Stimulated activated CD4-positive, alpha-beta T cell treated with anti-CD3 and anti-CD28 coated beads, Interleukin-1b, Interleukin-23, amount 100 ng/mL, for 4 hours (primary cell): ENCODE measurements around the gene HIGD2B.
"Not testable (repeated sequence)": the region's sequence is repeated elsewhere in the genome, so short reads cannot be mapped to it uniquely, and the experiment has no call there.

Source experiments
- DNase-seq, 2 donors: peaks; one replicate each; pipeline ENCODE4 v3.0.0-alpha.2; 2020; ENCODE audit warnings: low read depth in 2 of 2

HIGD2B gene

DNA sequence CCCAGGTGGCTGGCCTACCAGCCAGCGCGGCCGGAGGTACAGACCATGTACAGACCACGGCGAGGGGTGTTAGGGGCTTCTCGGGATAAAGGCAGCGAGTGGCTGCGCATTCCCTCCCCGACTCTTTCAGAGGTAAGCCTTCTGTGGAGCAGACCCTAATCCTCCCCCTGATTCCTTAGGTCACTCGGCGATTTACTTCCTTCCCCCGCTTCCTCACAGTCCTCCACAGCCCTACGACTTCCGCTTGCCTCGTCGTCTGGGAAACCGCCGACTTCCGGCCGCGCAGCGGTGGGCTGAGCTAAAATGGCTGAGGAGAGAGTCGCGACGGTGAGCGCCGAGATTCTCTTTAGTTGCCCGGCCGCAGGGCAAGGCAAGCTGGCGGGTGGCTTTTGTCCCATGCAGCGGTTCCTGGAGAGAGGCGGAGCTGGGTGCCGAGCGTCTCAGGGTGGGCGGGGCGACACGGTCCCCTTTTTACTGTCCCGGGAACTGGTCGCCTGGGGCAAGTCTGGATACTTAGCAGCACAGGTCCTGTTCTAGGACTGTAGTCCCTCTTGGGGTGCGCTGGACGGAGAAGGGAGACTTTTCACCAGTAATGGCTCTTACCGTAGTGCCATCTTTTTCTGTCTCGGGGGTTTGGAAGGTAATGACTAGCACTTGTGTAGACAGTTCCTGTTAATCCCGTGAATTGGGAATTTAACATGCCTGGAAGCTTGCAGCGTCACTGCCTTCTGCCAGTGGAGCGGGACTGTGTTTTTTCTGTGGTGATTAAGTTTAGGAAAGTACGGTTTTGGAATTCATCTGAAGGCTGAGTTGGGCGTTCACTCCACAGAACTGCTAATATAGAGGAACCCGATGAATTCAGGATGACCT, at the start of gene HIGD2B, which contains the start of gene BBS4:
Gene HIGD2B (minus strand): TSS at position 258 of the 870 bp plus-strand sequence. CDS start 9,808 bp downstream, outside the sequence.
Gene BBS4 (plus strand): TSS at position 283 of the 870 bp plus-strand sequence. CDS start 21 bp downstream, at position 304.
- peak; percentile 62 to 72 for DNase-seq

DNA sequence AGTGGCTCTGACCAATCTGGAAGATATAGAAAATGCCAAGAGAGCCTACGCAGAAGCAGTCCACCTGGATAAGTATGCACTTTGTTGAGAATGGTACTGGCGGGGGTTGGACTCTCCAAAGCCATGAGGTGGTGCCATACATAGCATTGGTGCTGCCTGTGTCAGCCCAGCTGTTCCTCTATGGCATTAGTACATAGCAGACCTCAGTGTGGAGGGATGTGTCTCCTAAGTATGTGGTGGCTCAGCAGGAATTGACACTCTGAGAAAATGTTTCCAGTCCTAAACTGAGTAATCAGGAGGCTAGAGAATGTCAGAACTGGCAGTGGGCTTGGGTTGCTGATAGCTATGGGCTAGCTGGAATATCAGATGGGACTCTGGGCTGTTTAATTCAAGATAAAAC, 49.1 kb upstream of the HIGD2B start:
- no peak for DNase-seq

- no peak for DNase-seq
Measured at GRCh38 chr15:72733941-72734738, 48.2 kb upstream of the HIGD2B start.

GRCh38 chr15:72732516-72732915, 46.5 kb upstream of the HIGD2B start:
- DNase-seq: no peak

DNA sequence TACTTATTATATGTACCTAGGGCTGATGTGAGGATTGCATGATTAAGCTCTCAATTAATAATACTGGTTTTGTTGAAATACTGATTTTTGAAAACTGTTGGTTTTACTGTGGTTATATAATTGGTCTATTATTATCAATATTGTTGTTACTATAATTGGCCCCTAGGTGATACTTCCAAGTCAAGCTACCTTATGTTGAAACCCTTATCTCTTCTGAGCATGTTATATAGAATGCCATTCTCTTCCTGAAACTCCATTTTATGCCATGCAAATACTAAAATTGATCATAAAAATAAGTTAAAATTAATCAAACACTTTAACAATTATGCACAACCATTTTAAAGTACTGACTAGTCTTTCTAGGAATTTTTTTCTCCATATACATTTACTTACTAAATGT, 46.1 kb upstream of the HIGD2B start:
- DNase-seq: no peak

- DNase-seq: no peak
Measured at GRCh38 chr15:72728821-72729220, 42.8 kb upstream of the HIGD2B start.

GRCh38 chr15:72728249-72728648, 42.3 kb upstream of the HIGD2B start:
- DNase-seq: not testable (repeated sequence)

DNA sequence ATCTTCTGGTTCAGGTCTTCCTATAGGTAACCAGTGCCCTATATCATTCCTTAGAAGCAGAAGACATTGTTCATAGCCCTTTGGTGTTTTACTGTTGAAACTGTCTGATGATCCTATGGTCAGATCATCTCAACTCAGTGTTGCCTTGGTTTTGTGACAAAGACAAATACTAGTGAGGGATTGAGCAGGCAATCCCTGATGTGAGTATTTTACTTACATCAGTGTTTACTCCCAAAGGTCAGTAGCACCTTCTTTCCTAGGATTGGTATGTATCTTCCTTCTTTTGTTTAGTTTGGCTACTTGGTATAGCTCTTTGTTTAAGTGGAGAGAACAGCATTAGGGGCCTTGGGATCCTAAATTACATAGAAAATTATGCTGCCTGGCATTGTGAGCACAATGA, 41.2 kb upstream of the HIGD2B start:
- no peak for DNase-seq

- not testable (repeated sequence) for DNase-seq
Measured at GRCh38 chr15:72725851-72726250, 39.9 kb upstream of the HIGD2B start.

DNA sequence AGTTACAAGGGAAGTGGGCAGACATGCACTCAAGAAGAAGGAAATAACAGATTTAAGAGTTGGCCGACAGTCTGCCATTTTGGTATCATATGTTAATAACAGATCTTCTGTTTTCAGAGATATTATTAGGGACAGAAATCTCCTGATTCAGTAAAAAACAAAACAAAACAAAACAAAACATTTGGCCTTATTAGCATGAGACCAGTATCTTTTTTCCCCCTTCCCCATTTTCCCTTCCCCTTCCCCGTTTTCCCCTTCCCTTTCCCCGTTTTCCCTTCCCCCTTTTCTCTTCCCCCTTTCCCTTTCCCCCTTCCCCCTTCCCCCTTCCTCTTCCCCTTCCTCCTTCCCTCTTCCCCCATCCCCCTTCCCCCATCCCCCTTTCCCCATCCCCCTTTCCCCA, 39.5 kb upstream of the HIGD2B start:
- no peak for DNase-seq

GRCh38 chr15:72724028-72724427, 38.0 kb upstream of the HIGD2B start:
- no peak for DNase-seq

GRCh38 chr15:72722071-72722696, 36.2 kb upstream of the HIGD2B start:
- DNase-seq: peak; percentile 55 to 58

DNA sequence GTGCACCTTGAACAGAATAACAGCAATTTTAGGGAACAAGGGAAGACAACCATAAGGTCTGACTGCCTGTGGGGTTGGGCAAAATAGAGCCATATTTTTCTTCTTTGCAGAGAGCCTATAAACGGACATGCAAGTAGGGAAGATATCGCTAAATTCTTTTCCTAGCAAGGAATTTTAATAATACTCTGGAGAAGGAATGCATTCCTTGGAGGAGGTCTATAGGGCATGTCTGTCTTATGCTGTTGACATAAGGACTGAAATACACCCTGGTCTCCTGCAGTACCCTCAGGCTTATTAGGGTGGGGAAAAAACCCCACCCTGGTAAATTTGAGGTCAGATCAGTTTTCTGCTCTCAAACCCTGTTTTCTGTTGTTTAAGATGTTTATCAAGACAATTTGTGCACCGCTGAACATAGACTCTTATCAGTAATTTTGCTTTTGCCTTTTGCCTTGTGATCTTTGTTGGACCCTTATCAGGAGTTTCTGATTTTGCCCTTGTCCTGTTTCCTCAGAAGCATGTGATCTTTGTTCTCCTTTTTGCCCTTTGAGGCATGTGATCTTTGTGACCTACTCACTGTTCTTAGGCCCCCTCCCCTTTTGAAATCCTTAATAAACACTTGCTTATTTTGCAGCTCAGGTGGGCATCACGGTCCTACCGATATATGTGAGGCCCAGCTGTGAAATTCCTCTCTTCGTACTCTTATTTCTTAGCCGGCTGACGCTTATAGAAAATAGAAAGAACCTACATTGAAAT, 22.7 kb upstream of the HIGD2B start:
- DNase-seq: not testable (repeated sequence)

- no peak for DNase-seq
Measured at GRCh38 chr15:72706266-72706665, 20.3 kb upstream of the HIGD2B start.

DNA sequence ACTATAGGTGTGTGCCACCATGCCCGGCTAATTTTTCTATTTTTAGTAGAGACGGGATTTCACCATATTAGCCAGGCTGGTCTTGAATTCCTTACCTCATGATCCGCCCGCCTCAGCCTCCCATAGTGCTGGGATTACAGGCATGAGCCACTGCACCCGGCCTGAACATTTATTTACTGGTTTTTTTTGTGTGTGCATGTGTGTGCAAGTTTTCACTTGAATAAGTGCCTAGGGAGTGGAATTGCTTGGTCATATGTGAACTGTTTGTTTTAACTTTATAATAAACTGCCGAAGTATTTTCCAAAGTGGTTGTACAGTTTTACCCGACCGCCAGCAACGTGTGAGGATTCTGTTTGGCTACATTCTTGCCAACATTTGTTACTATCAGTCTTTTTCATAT, 14.1 kb upstream of the HIGD2B start:
- no peak for DNase-seq

GRCh38 chr15:72698938-72699337, 13.0 kb upstream of the HIGD2B start:
- no peak for DNase-seq

DNA sequence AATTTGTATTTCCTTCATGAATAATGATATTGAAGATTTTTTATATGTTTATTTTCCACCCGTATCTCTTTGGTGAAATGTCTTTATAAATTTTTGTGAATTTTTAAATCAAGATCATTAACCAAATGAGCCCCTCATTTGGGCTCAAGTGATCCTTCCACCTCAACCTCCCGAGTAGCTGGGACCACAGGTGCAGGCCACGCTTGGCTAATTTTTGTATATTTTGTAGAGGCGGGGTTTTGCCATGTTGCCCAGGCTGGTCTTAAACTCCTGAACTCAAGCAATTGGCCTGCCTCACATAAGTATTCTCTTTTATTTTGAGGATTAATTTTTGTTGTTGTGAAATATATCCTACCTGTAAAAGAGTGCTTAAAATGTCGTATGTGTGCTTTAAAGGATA, 5.0 kb upstream of the HIGD2B start:
- DNase-seq: no peak

- DNase-seq: no peak
Measured at GRCh38 chr15:72688697-72689096, 2.7 kb upstream of the HIGD2B start.

GRCh38 chr15:72685301-72685924, 569 bp downstream of the HIGD2B start:
- DNase-seq: no peak

DNA sequence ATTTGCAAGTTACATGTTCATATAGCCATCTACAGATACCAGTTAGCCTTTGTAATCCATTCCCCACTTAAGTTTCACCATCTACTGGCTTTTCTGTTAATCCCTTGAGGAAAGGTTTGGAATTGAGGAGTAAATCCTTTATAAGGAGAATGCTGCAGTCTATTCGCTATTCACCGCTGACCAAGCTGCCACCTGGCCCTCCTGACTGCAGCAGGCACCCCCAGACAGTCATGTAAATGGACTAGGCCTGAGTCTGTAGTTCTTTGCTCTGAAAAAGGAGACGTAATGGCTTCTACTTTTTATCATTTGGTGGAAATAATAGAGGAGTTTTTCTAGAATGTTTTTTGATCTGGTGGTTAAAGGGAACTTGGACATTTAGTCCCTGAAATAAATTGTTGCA, 3.2 kb downstream of the HIGD2B start:
- no peak for DNase-seq

- no peak for DNase-seq
Measured at GRCh38 chr15:72680931-72681330, 5.1 kb downstream of the HIGD2B start.
